ENCODE data around the gene RAE1.
"Not testable (repeated sequence)": the region's sequence is repeated elsewhere in the genome, so short reads cannot be mapped to it uniquely, and the experiment has no call there.

RAE1 gene

DNA sequence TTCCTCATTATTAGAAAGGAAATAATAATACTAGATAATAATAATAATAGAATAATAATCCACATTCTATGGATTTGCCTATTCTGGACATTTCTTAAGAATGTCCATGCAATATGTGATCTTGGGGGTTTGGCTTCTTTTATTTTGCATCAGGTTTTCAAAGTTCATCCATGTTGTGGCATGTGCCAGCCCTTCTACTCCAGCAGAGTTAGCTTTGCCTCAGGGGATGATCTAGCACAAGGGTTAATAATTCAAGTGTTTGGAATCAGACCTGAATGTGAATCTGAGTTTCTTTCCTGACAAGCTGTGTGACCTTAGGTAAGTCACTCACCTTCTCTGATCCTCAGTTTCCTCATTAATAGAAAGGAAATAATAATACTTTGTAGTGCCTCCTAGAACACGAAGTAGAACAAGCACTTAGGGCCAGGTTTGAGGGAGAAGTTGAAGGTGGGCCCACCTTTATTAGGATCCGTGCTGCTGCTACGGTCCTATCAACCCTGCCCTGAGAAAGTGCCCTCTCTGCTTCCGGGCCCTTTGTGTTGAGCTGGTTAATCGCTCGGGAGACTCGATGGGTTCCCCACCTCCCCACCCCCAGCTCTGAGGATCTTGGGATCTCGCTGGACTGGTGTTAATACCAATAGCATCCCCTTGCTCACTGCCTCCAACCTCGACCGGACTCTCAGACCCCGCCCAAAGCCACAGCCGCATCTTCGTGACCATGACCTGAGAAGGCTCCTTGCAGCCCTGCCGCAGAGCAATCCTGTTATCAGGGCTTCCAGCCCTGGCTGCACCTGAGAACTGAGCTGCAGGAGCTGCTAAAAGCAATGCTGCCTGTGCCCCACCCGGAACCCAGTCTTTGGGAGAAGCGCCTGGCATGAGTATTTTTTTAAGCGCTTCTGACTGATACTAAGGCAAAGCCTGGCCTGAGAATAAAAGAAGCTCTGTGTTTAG is 67.0 kb downstream of the RAE1 start:
- DNase-seq = no peak

- DNase-seq = not testable (repeated sequence)
Observed at GRCh38 chr20:57419479-57419878, 68.4 kb downstream of the RAE1 start.

DNA sequence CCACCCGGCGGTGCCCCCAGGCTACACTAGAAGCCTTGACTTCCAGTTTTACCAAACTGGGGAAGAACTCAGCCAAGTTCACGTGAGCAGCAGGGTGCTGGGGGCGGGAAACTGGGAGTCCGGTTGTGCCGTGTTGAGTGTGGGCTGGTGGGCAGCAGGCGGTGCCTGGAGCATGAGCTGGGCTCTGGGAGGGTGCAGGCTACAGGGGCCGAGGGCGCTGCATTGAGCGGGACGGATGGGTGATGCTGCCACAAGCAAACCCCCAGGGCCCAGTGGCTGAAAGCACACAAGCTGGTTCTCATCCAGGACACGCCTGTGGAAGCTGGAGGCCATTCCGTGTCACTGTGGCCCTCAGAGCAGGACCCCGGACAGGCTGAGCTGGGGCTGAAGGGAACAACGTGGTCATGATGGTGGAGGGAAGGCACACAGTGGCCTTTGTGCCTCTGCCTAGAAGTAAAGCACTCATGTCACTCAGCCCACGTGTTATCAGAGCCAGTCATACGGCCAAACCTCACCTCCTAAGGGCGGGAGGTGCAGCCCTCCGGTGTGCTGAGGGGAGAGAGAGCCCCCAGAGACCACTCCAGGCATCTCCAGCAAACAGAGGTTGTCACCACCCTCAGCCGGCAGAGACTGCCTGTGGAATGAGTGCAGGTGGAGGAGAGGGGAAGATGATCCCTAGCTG is 69.7 kb downstream of the RAE1 start:
- no peak for DNase-seq

GRCh38 chr20:57421253-57422220 is 70.5 kb downstream of the RAE1 start:
- no peak for DNase-seq

- DNase-seq = no peak
Observed at GRCh38 chr20:57422254-57422653, 71.2 kb downstream of the RAE1 start.

- DNase-seq = peak; percentile 39
Observed at GRCh38 chr20:57425150-57426013, 74.3 kb downstream of the RAE1 start.

- DNase-seq = no peak
Observed at GRCh38 chr20:57426271-57426689, 75.2 kb downstream of the RAE1 start.

GRCh38 chr20:57426831-57427230 is 75.8 kb downstream of the RAE1 start:
- no peak for DNase-seq

- no peak for DNase-seq
Observed at GRCh38 chr20:57428324-57429158, 77.5 kb downstream of the RAE1 start.
